ENCODE measurements around the gene GPR55.

GRCh38 chr2:230947908-230948365 is 22.9 kb upstream of the GPR55 start:
- TF ChIP-seq CTCF (IDR thresholded peaks at IDR 0.05; ENCODE audit: low read length) (no peak), EZH2 (optimal IDR thresholded peaks at IDR 0.05; ENCODE audit: low read depth, low read length) (no peak)
